Measurements from ENCODE around the gene ABCA4.
A peak's percentile ranks its signal among the peaks of the same experiment; 100 is the strongest.

The ABCA4 gene

DNA sequence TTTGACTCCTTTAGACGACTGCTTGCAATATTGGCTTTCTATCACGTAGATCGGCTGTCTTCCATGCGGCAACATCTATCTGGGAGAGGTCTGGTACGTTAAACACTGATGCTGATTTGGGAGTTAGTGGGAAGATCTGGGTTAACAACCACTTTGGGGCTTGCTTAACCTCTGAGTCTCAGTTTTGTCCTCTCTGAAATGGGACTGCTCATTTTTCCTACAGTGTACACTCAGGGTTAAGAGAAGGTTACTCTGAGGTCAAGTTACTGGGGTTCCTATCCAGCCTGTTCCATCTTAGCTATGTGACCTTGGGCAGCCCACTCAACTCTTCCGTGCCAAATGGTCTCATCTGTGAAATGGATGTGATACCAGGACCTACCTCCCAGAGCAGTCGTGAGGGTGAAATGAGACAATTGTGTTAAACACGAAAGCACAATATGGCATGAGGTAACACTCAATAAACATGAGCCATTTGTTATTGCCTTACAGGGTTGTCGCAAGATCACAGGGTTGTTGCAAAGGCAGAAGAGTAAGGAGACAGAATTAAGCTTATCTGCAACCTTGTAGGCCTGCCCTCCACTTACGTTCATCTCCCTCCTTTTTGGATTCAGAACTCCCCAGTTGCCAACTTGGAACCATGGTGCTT lies 5.6 kb downstream of the ABCA4 start:
- Histone ChIP-seq H3K27me3 (ENCODE audit: insufficient read depth, low read length, poor library complexity, severe bottlenecking) (no peaks in the 10 kb centered on the region), H2AFZ (ENCODE audit: low read length) (0 out of 2 replicates have a peak overlapping the region, but pooled peaks have one; percentile 23), H3K4me3 (ENCODE audit: low read length, poor library complexity, severe bottlenecking) (no peak overlapping the region), H3K36me3 (ENCODE audit: insufficient read depth, low read length) (no peaks in the 10 kb centered on the region), H3K4me1 (ENCODE audit: insufficient read depth, low read length, poor library complexity, severe bottlenecking) (peaks cover 53% of the 10 kb centered on the region), H3K9me3 (ENCODE audit: insufficient read depth, low read depth, low read length) (no peaks in the 10 kb centered on the region), H3F3A (ENCODE audit: low read depth) (peaks cover 4% of the 10 kb centered on the region; the same call in 1 of the 2 replicates), H3K4me2 (ENCODE audit: low read depth, low read length, poor library complexity, severe bottlenecking) (no peak overlapping the region), H3K9me2 (replicated peaks; ENCODE audit: low read depth, low read length) (no peaks in the 10 kb centered on the region), H3K9ac (ENCODE audit: low read depth, low read length, poor library complexity, severe bottlenecking) (no peak overlapping the region), H4K20me1 (ENCODE audit: insufficient read depth, low read length, poor library complexity, severe bottlenecking) (no peaks in the 10 kb centered on the region), H3K79me2 (ENCODE audit: insufficient read depth, low read length) (no peaks in the 10 kb centered on the region)
- no peak for TF ChIP-seq EZH2phosphoT487 (IDR thresholded peaks at IDR 0.05; ENCODE audit: borderline replicate concordance)
- TF ChIP-seq, protein P1, sequence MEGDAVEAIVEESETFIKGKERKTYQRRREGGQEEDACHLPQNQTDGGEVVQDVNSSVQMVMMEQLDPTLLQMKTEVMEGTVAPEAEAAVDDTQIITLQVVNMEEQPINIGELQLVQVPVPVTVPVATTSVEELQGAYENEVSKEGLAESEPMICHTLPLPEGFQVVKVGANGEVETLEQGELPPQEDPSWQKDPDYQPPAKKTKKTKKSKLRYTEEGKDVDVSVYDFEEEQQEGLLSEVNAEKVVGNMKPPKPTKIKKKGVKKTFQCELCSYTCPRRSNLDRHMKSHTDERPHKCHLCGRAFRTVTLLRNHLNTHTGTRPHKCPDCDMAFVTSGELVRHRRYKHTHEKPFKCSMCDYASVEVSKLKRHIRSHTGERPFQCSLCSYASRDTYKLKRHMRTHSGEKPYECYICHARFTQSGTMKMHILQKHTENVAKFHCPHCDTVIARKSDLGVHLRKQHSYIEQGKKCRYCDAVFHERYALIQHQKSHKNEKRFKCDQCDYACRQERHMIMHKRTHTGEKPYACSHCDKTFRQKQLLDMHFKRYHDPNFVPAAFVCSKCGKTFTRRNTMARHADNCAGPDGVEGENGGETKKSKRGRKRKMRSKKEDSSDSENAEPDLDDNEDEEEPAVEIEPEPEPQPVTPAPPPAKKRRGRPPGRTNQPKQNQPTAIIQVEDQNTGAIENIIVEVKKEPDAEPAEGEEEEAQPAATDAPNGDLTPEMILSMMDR (conservative IDR thresholded peaks at IDR 0.05; ENCODE audit: low read length), result no peak

DNA sequence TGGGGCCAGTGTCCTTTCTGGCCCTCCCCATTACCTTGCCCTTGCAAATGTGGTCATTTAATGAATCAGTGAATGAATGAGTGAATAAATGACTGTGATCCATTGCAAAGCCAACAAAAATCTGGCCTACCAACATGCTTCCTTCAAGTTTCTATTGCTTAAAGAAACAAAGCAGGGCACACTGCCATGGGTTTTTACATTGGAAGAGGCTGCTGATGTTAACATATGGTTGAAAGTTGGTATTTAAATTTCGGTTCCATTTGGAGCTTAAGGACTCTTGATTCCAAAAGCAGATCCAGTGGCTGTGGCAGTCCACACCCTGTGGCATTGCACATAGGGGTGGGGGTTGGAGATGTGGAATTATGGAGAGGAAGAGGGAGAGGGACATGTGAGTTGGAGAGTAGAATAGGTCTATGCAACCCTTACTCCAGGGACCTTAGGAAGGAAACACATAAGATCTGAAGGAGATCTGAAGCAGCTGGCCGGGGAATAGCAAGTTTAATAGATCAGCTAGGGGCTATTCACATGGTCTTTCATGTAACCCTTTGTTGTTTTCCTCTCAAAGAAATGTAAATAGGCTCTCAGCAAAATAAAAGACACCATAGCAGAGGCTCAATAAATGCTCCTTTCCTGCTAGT lies 7.2 kb downstream of the ABCA4 start:
- Histone ChIP-seq H3K4me3 (ENCODE audit: low read length, poor library complexity, severe bottlenecking) (no peak overlapping the region), H3K4me1 (ENCODE audit: insufficient read depth, low read length, poor library complexity, severe bottlenecking) (peaks cover 68% of the 10 kb centered on the region), H3K9me2 (replicated peaks; ENCODE audit: low read depth, low read length) (no peaks in the 10 kb centered on the region), H3K4me2 (ENCODE audit: low read depth, low read length, poor library complexity, severe bottlenecking) (peak overlapping the region; percentile 16), H3K79me2 (ENCODE audit: insufficient read depth, low read length) (no peaks in the 10 kb centered on the region), H3K9ac (ENCODE audit: low read depth, low read length, poor library complexity, severe bottlenecking) (peak overlapping the region; percentile 0), H4K20me1 (ENCODE audit: insufficient read depth, low read length, poor library complexity, severe bottlenecking) (no peaks in the 10 kb centered on the region), H3K27me3 (ENCODE audit: insufficient read depth, low read length, poor library complexity, severe bottlenecking) (no peaks in the 10 kb centered on the region), H3K9me3 (ENCODE audit: insufficient read depth, low read depth, low read length) (no peaks in the 10 kb centered on the region), H2AFZ (ENCODE audit: low read length) (no peak overlapping the region), H3K36me3 (ENCODE audit: insufficient read depth, low read length) (no peaks in the 10 kb centered on the region), H3F3A (ENCODE audit: low read depth) (peaks cover 6% of the 10 kb centered on the region; the same call in 1 of the 2 replicates)
- TF ChIP-seq EZH2phosphoT487 (IDR thresholded peaks at IDR 0.05; ENCODE audit: borderline replicate concordance), result no peak
- TF ChIP-seq, protein P1 (conservative IDR thresholded peaks at IDR 0.05; ENCODE audit: low read length), result no peak

DNA sequence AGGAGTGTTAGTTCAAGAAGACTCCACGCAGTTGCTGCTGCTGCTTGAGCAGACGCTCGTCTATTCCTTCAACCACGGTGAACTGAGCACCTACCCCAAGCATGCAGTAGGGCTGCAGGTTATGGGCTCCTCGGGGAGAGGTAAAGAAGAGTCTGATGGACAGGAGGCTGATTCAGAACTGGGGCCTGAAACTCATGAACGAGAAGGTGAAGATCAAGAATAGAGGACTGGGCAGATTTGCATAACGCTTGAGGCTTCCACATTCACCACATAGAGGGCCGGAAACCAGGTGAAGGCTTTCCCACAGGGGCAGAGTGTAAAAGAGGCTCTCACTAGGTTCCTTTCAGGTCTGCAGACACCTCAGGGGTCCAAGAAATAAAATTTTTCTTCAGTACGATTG lies 9.1 kb downstream of the ABCA4 start:
- Histone ChIP-seq H3K4me2 (ENCODE audit: low read depth, low read length, poor library complexity, severe bottlenecking) (no peak overlapping the region), H3K27me3 (ENCODE audit: insufficient read depth, low read length, poor library complexity, severe bottlenecking) (peaks cover 17% of the 10 kb centered on the region), H3K9me2 (replicated peaks; ENCODE audit: low read depth, low read length) (no peaks in the 10 kb centered on the region), H3K36me3 (ENCODE audit: insufficient read depth, low read length) (no peaks in the 10 kb centered on the region), H3K9me3 (ENCODE audit: insufficient read depth, low read depth, low read length) (no peaks in the 10 kb centered on the region), H3K79me2 (ENCODE audit: insufficient read depth, low read length) (no peaks in the 10 kb centered on the region), H4K20me1 (ENCODE audit: insufficient read depth, low read length, poor library complexity, severe bottlenecking) (no peaks in the 10 kb centered on the region), H2AFZ (ENCODE audit: low read length) (no peak overlapping the region), H3K4me3 (ENCODE audit: low read length, poor library complexity, severe bottlenecking) (no peak overlapping the region), H3K9ac (ENCODE audit: low read depth, low read length, poor library complexity, severe bottlenecking) (no peak overlapping the region), H3K4me1 (ENCODE audit: insufficient read depth, low read length, poor library complexity, severe bottlenecking) (peaks cover 63% of the 10 kb centered on the region), H3F3A (ENCODE audit: low read depth) (peaks cover 6% of the 10 kb centered on the region; the same call in 1 of the 2 replicates)
- no peak for TF ChIP-seq EZH2phosphoT487 (IDR thresholded peaks at IDR 0.05; ENCODE audit: borderline replicate concordance)
- TF ChIP-seq, protein P1 (conservative IDR thresholded peaks at IDR 0.05; ENCODE audit: low read length), result no peak

Measured in Loucy (cell line).